ENCODE measurements around the gene MSI2. TPM values are rescaled to one million over a fixed set of nuclear protein-coding genes. Genes with fewer than 3 reads are reported as not detected.

Gene MSI2
- total RNA-seq, 1 donor from 2014 or later, result 31.3 TPM

- no peaks in the 10 kb centered on the region for H3K36me3 ChIP-seq
- ATAC-seq (no peak), DNase-seq (no peak)
- intact Hi-C loops (cut with DNase I), result no loop called here
- H3K4me1 ChIP-seq, result peaks cover 9% of the 10 kb centered on the region
- H3K27me3 ChIP-seq, result no peaks in the 10 kb centered on the region
- H3K27ac ChIP-seq, result no peak overlapping the region
- H3K9me3 ChIP-seq, result no peaks in the 10 kb centered on the region
- no peak overlapping the region for H3K4me3 ChIP-seq
- TF ChIP-seq CTCF (IDR thresholded peaks at IDR 0.05), result no peak
Measured at GRCh38 chr17:57521606-57522005, 265.3 kb downstream of the MSI2 start.

- no peak for DNase-seq
- H3K9me3 ChIP-seq, result no peaks in the 10 kb centered on the region
Measured at GRCh38 chr17:57522042-57523005, 266.0 kb downstream of the MSI2 start.

GRCh38 chr17:57523926-57524632 is 267.8 kb downstream of the MSI2 start:
- peak; percentile 73 for DNase-seq
- no peak for TF ChIP-seq CTCF (IDR thresholded peaks at IDR 0.05)

More at GRCh38 chr17:57522042-57523005, 266.0 kb downstream of the MSI2 start:
- Histone ChIP-seq H3K36me3 (no peaks in the 10 kb centered on the region), H3K4me1 (peaks cover 9% of the 10 kb centered on the region), H3K27me3 (no peaks in the 10 kb centered on the region), H3K4me3 (no peak overlapping the region), H3K27ac (no peak overlapping the region)
- TF ChIP-seq CTCF (IDR thresholded peaks at IDR 0.05), result no peak
- ATAC-seq, result no peak
- intact Hi-C loops (cut with DNase I), result no loop called here

GRCh38 chr17:57524839-57525568 is 268.7 kb downstream of the MSI2 start:
- H3K27me3 ChIP-seq, result no peaks in the 10 kb centered on the region
- no peak overlapping the region for H3K27ac ChIP-seq
- no peak for TF ChIP-seq CTCF (IDR thresholded peaks at IDR 0.05)
- H3K4me3 ChIP-seq, result no peak overlapping the region
- peaks cover 12% of the 10 kb centered on the region for H3K4me1 ChIP-seq
- DNase-seq (no peak), ATAC-seq (no peak)
- intact Hi-C loops (cut with DNase I), result no loop called here
- no peaks in the 10 kb centered on the region for H3K9me3 ChIP-seq
- H3K36me3 ChIP-seq, result no peaks in the 10 kb centered on the region

More at GRCh38 chr17:57523926-57524632, 267.8 kb downstream of the MSI2 start:
- no peak overlapping the region for H3K4me3 ChIP-seq
- no peaks in the 10 kb centered on the region for H3K27me3 ChIP-seq
- H3K36me3 ChIP-seq, result no peaks in the 10 kb centered on the region
- peak overlapping the region; percentile 6 for H3K27ac ChIP-seq
- no peaks in the 10 kb centered on the region for H3K9me3 ChIP-seq
- ATAC-seq, result peak; percentile 73
- intact Hi-C loops (cut with DNase I), result no loop called here
- H3K4me1 ChIP-seq, result peaks cover 12% of the 10 kb centered on the region

GRCh38 chr17:57527221-57528057 is 271.1 kb downstream of the MSI2 start:
- Histone ChIP-seq H3K27ac (no peak overlapping the region), H3K36me3 (no peaks in the 10 kb centered on the region), H3K4me3 (no peak overlapping the region), H3K27me3 (no peaks in the 10 kb centered on the region), H3K9me3 (no peaks in the 10 kb centered on the region), H3K4me1 (peaks cover 12% of the 10 kb centered on the region)
- no peak for TF ChIP-seq CTCF (IDR thresholded peaks at IDR 0.05)
- ATAC-seq, result no peak
- DNase-seq, result no peak
- intact Hi-C loops (cut with DNase I), result no loop called here

All from upper lobe of right lung (tissue), 1 donor.